Measurements from ENCODE around the gene LOXL3. TPM values are rescaled to one million over a fixed set of nuclear protein-coding genes. Genes with fewer than 3 reads are reported as not detected.
A peak's percentile ranks its signal among the peaks of the same experiment; 100 is the strongest.

LOXL3 gene
- total RNA-seq: 10 to 100 TPM in 1 of 2 donors, 1 to 10 TPM in 1; 6.1 to 11.8 TPM
- long read RNA-seq, donor 1, transcript LOXL3-201 (14 exons, 3,502 nt): major isoform, 7 of 12 reads
- long read RNA-seq, donor 1, partial matches to known transcripts: 1 of 12 reads
- long read RNA-seq, donor 1, other reads (novel, unspliced or antisense): 4 of 12 reads
- long read RNA-seq, donor 2, transcript LOXL3-201 (14 exons, 3,502 nt): major isoform, 8 of 21 reads
- long read RNA-seq, donor 2, partial matches to known transcripts: 4 of 21 reads
- long read RNA-seq, donor 2, other reads (novel, unspliced or antisense): 7 of 21 reads

- peak; percentile 96 for DNase-seq (ENCODE audit: low spot score)
- intact Hi-C loops (cut with DNase I): no loop called here
Observed at GRCh38 chr2:74553892-74554819, at the start of gene LOXL3, which contains the start of gene DOK1. LOXL3 (minus strand) TSS chr2:74553942; CDS start chr2:74552634, 1,308 bp downstream. DOK1 (plus strand) TSS chr2:74554720; CDS start chr2:74554755, 35 bp downstream.

- intact Hi-C loops (cut with DNase I): no loop called here
- no peak for DNase-seq (ENCODE audit: low spot score)
Observed at GRCh38 chr2:74602586-74603281, 49.0 kb upstream of the LOXL3 start.

- intact Hi-C loops (cut with DNase I): no loop called here
Observed at GRCh38 chr2:74599676-74600075, 45.9 kb upstream of the LOXL3 start.

GRCh38 chr2:74597410-74597809, 43.7 kb upstream of the LOXL3 start:
- intact Hi-C loops (cut with DNase I): no loop called here

More at GRCh38 chr2:74599676-74600075, 45.9 kb upstream of the LOXL3 start:
- no peak for DNase-seq (ENCODE audit: low spot score)

GRCh38 chr2:74596584-74596983, 42.8 kb upstream of the LOXL3 start:
- intact Hi-C loops (cut with DNase I): no loop called here
- no peak for DNase-seq (ENCODE audit: low spot score)

More at GRCh38 chr2:74597410-74597809, 43.7 kb upstream of the LOXL3 start:
- DNase-seq (ENCODE audit: low spot score): no peak

GRCh38 chr2:74593826-74594772, 40.4 kb upstream of the LOXL3 start:
- intact Hi-C loops (cut with DNase I): no loop called here
- DNase-seq (ENCODE audit: low spot score): no peak

- intact Hi-C loops (cut with DNase I): loop anchor here in 1 of 2 donors (5.0 kb wide), 1 partner anchor 106 kb away; the partner anchor contains the start of genes CCDC142 and TTC31
- no peak for DNase-seq (ENCODE audit: low spot score)
Observed at GRCh38 chr2:74588664-74589063, 34.9 kb upstream of the LOXL3 start.

GRCh38 chr2:74587664-74588277, 34.0 kb upstream of the LOXL3 start:
- peak; percentile 81 for DNase-seq (ENCODE audit: low spot score)
- intact Hi-C loops (cut with DNase I): loop anchor here in 1 of 2 donors (5.0 kb wide), 1 partner anchor 105 kb away; the partner anchor contains the start of genes CCDC142 and TTC31

GRCh38 chr2:74585406-74586185, 31.9 kb upstream of the LOXL3 start:
- DNase-seq (ENCODE audit: low spot score): no peak
- intact Hi-C loops (cut with DNase I): loop anchor here in 1 of 2 donors (5.0 kb wide), 1 partner anchor 103 kb away; the partner anchor contains the start of genes CCDC142 and TTC31

GRCh38 chr2:74584088-74584645, 30.4 kb upstream of the LOXL3 start:
- intact Hi-C loops (cut with DNase I): loop anchor here in 1 of 2 donors (5.0 kb wide), 1 partner anchor 102 kb away; the partner anchor contains the start of genes CCDC142 and TTC31
- DNase-seq (ENCODE audit: low spot score): no peak

- no peak for DNase-seq (ENCODE audit: low spot score)
- intact Hi-C loops (cut with DNase I): loop anchor here in 1 of 2 donors (5.0 kb wide), 1 partner anchor 101 kb away; the partner anchor contains the start of genes CCDC142 and TTC31
Observed at GRCh38 chr2:74583504-74583903, 29.8 kb upstream of the LOXL3 start.

- DNase-seq (ENCODE audit: low spot score): no peak
- intact Hi-C loops (cut with DNase I): loop anchor here in 1 of 2 donors (5.0 kb wide), 1 partner anchor 100 kb away; the partner anchor contains the start of genes CCDC142 and TTC31
Observed at GRCh38 chr2:74582184-74582583, 28.4 kb upstream of the LOXL3 start.

- intact Hi-C loops (cut with DNase I): loop anchor here in 1 of 2 donors (5.0 kb wide), 1 partner anchor 99 kb away; the partner anchor contains the start of genes CCDC142 and TTC31
- no peak for DNase-seq (ENCODE audit: low spot score)
Observed at GRCh38 chr2:74581463-74581862, 27.7 kb upstream of the LOXL3 start.

GRCh38 chr2:74578408-74578807, 24.7 kb upstream of the LOXL3 start:
- DNase-seq (ENCODE audit: low spot score): no peak
- intact Hi-C loops (cut with DNase I): no loop called here

- no peak for DNase-seq (ENCODE audit: low spot score)
- intact Hi-C loops (cut with DNase I): no loop called here
Observed at GRCh38 chr2:74577448-74577847, 23.7 kb upstream of the LOXL3 start.

- DNase-seq (ENCODE audit: low spot score): no peak
- intact Hi-C loops (cut with DNase I): no loop called here
Observed at GRCh38 chr2:74576863-74577229, 23.1 kb upstream of the LOXL3 start.

All from posterior vena cava (tissue), 2 donors.